Lower leg skin (tissue), 3 donors: ENCODE measurements around the gene RHOB.

Experiments used
- CTCF ChIP-seq, 3 donors: fragments of 450-650 bp; IDR thresholded peaks; one replicate each; pipeline ENCODE4 v1.5.1; 2016; ENCODE audit warnings: antibody characterized with exemption in 3 of 3, mild to moderate bottlenecking in 3 of 3, moderate library complexity in 2 of 3
- POLR2A ChIP-seq, 2 donors: fragments of 450-650 bp; IDR thresholded peaks; one replicate each; pipeline ENCODE4 v1.6.1; 2016 to 2017; ENCODE audit warnings: antibody characterized with exemption in 2 of 2, mild to moderate bottlenecking in 1 of 2, moderate library complexity in 1 of 2

GRCh38 chr2:20419752-20420151 lies 27.1 kb upstream of the RHOB start:
- no peak for TF ChIP-seq CTCF (IDR thresholded peaks at IDR 0.05)
- no peak for TF ChIP-seq POLR2A (IDR thresholded peaks at IDR 0.05)
